ENCODE data around the gene NPHP4. TPM values are rescaled to one million over a fixed set of nuclear protein-coding genes. Genes with fewer than 3 reads are reported as not detected.
A peak's percentile ranks its signal among the peaks of the same experiment; 100 is the strongest.

The NPHP4 gene
- total and polyA plus RNA-seq, 7 donors, result 1.3 to 2.8 (median 1.8) TPM

- WGBS, 3 donors, result 42 to 65% (median 54%) methylated on average over 19 of the region's 19 CpGs
- no peak overlapping the region for H3K4me3 ChIP-seq
- no peaks in the 10 kb centered on the region for H3K9me3 ChIP-seq
- H3K27me3 ChIP-seq (ENCODE audit: insufficient read depth in 3 of 3, low read length in 2 of 3), result no peaks in the 10 kb centered on the region
- DNase-seq (peak; percentile 73 to 84), ATAC-seq (peak; percentile 83 to 90 (median 88))
- H3K27ac ChIP-seq, result peak overlapping the region; percentile 61
- TF ChIP-seq CTCF (IDR thresholded peaks at IDR 0.05), result no peak
- no peaks in the 10 kb centered on the region for H3K4me1 ChIP-seq
- H3K36me3 ChIP-seq (ENCODE audit: insufficient read depth in 1 of 2, low read depth in 1 of 2), result no peaks in the 10 kb centered on the region
- intact Hi-C loops (cut with DNase I), result no loop called here
These were observed 22.1 kb upstream of the NPHP4 start for GRCh38 chr1:6014130-6014999.

GRCh38 chr1:6013491-6013890 lies 21.3 kb upstream of the NPHP4 start:
- WGBS, 3 donors, result 88 to 92% (median 89%) methylated on average over 11 to 12 of the region's 12 CpGs
- no peaks in the 10 kb centered on the region for H3K27me3 ChIP-seq (ENCODE audit: insufficient read depth in 3 of 3, low read length in 2 of 3)
- no peak for ATAC-seq
- no peak for TF ChIP-seq CTCF (IDR thresholded peaks at IDR 0.05)
- intact Hi-C loops (cut with DNase I), result no loop called here
- no peak for DNase-seq
- H3K9me3 ChIP-seq, result no peaks in the 10 kb centered on the region
- no peak overlapping the region for H3K4me3 ChIP-seq
- peak overlapping the region; percentile 61 for H3K27ac ChIP-seq
- no peaks in the 10 kb centered on the region for H3K4me1 ChIP-seq
- no peaks in the 10 kb centered on the region for H3K36me3 ChIP-seq (ENCODE audit: insufficient read depth in 1 of 2, low read depth in 1 of 2)

GRCh38 chr1:6012529-6013318 lies 20.5 kb upstream of the NPHP4 start:
- Histone ChIP-seq H3K27ac (no peak overlapping the region), H3K27me3 (ENCODE audit: insufficient read depth in 3 of 3, low read length in 2 of 3) (no peaks in the 10 kb centered on the region), H3K9me3 (no peaks in the 10 kb centered on the region), H3K36me3 (ENCODE audit: insufficient read depth in 1 of 2, low read depth in 1 of 2) (no peaks in the 10 kb centered on the region), H3K4me1 (no peaks in the 10 kb centered on the region), H3K4me3 (no peak overlapping the region)
- ATAC-seq (no peak), DNase-seq (peak in 1 of 2 donors; percentile 25)
- intact Hi-C loops (cut with DNase I), result no loop called here
- 86 to 89% (median 87%) methylated on average over 16 to 17 of the region's 17 CpGs for WGBS, 3 donors
- no peak for TF ChIP-seq CTCF (IDR thresholded peaks at IDR 0.05)

- no peaks in the 10 kb centered on the region for H3K36me3 ChIP-seq (ENCODE audit: insufficient read depth in 1 of 2, low read depth in 1 of 2)
- no peak for TF ChIP-seq CTCF (IDR thresholded peaks at IDR 0.05)
- no peaks in the 10 kb centered on the region for H3K9me3 ChIP-seq
- no peak overlapping the region for H3K27ac ChIP-seq
- H3K27me3 ChIP-seq (ENCODE audit: insufficient read depth in 3 of 3, low read length in 2 of 3), result no peaks in the 10 kb centered on the region
- WGBS, 3 donors, result 91 to 98% (median 94%) methylated on average over 3 of the region's 3 CpGs
- H3K4me3 ChIP-seq, result no peak overlapping the region
- no peaks in the 10 kb centered on the region for H3K4me1 ChIP-seq
- intact Hi-C loops (cut with DNase I), result no loop called here
- no peak for DNase-seq
- ATAC-seq, result no peak
These were observed 19.7 kb upstream of the NPHP4 start for GRCh38 chr1:6011946-6012258.
